Kidney (tissue), 14 donors: ENCODE data around the gene UGT1A9. TPM values are rescaled to one million over a fixed set of nuclear protein-coding genes. Genes with fewer than 3 reads are reported as not detected.

Experiments used
- DNase-seq, 5 donors: peaks; one replicate each; pipeline ENCODE4 v3.0.0-alpha.2; 2013 to 2020
- FAIRE-seq: peaks from 2 replicates; lab custom pipeline; 2012; peaks lifted over from hg19 to GRCh38; lab: Jason Lieb, UNC
- H3K27ac ChIP-seq, 2 donors: one replicate each; pipeline ENCODE4 v1.7.0; 2013; ENCODE audit warnings: low read depth in 2 of 2, low read length in 2 of 2, inconsistent platforms in 1 of 2
- H3K27me3 ChIP-seq: one replicate; pipeline ENCODE4 v1.7.1; 2013; ENCODE audit warnings: low read length, inconsistent platforms; ENCODE audit not compliant: control insufficient read depth, insufficient read depth
- H3K36me3 ChIP-seq, 3 donors: one replicate each; pipeline versions ENCODE4 v1.7.0 to v1.7.1; 2013; ENCODE audit warnings: low read length in 3 of 3, control low read depth in 1 of 3, inconsistent platforms in 1 of 3; ENCODE audit not compliant: insufficient read depth in 3 of 3, control insufficient read depth in 2 of 3
- H3K4me1 ChIP-seq, 3 donors: one replicate each; pipeline versions ENCODE4 v1.7.0 to v1.7.1; 2013; ENCODE audit warnings: low read length in 3 of 3, inconsistent platforms in 1 of 3, low read depth in 1 of 3; ENCODE audit not compliant: control insufficient read depth in 2 of 3, insufficient read depth in 2 of 3
- H3K4me3 ChIP-seq, 3 donors: one replicate each; pipeline versions ENCODE4 v1.7.0 to v1.8.1; 2013; ENCODE audit warnings: low read length in 3 of 3, control low read depth in 1 of 3, inconsistent platforms in 1 of 3
- H3K9ac ChIP-seq, 3 donors: one replicate each; pipeline versions ENCODE4 v1.7.0 to v1.7.1; 2013; ENCODE audit warnings: low read length in 3 of 3, control low read depth in 1 of 3, inconsistent platforms in 1 of 3
- H3K9me3 ChIP-seq, 3 donors: one replicate each; pipeline versions ENCODE4 v1.7.0 to v1.7.1; 2013; ENCODE audit warnings: low read length in 3 of 3, control low read depth in 1 of 3, inconsistent platforms in 1 of 3; ENCODE audit not compliant: control insufficient read depth in 2 of 3, insufficient read depth in 1 of 3
- CTCF ChIP-seq: IDR thresholded peaks from 3 replicates; pipeline ENCODE4 v1.5.1; 2012; ENCODE audit warnings: mild to moderate bottlenecking, moderate library complexity, borderline replicate concordance; ENCODE audit not compliant: insufficient read depth; ENCODE audit errors: extremely low read depth
- intact Hi-C: fragments of 100-400 bp; cut with DNase I; formaldehyde crosslinking; loops from one replicate; pipeline ENCODE4 v1.11.1; 2022
- polyA plus RNA-seq: library from polyadenylated mRNA; stranded (reverse); fragments of 350-450 nt; fragmentation: Illumina TruSeq; extraction: RNeasy Lipid Tissue Mini Kit (QIAGEN cat#74804); gene quantifications from one replicate; pipeline ENCODE4 v1.2.3, GENCODE V29; 2014; ENCODE audit warnings: low read depth, low replicate concordance; ENCODE audit not compliant: insufficient read depth
- total RNA-seq: library from RNA; stranded (reverse); fragmentation: NEBNext Ultra II Directional; extraction: Animal tissue kit (Norgen Biotek cat#: 25700); gene quantifications from one replicate; pipeline ENCODE4 v1.2.1, GENCODE V29; 2021
- donor health status: control.
- donor health status: control.
- donor health status: control.
- donor health status: control.
- donor health status: control.
- donor health status: DM: yes; HTN: yes; CAD: no.
- donor health status: Normal renal cell carcinoma (clear cell type).

Gene UGT1A9
- total and polyA plus RNA-seq, 2 donors from 2014 or later, result 1.4 to 414 TPM

DNA sequence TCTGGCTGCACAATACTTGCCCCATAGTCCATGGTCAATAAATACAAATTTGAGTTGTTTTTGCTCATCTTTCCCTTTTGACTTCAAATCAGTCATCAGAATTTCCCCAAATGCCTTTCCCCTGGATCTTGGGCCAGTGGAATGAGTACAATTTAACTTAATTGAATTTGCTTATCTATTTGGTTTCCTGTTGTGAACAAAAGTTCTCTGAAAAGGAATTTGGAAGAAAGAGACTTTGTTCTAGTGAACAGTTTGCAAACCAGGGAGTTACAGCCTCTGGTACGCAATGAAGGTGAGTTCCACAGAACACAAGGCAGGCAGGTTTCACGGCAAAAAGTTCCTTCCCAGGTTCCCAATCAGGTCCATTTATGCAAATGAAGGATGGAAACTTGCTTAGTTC is 87.2 kb downstream of the UGT1A9 start:
- H3K27me3 ChIP-seq, result no peaks in the 10 kb centered on the region
- peaks cover 0 to 2% (median 0%) of the 10 kb centered on the region in 3 donors for H3K4me1 ChIP-seq
- intact Hi-C loops, result no loop called here
- no peak for TF ChIP-seq CTCF
- no peaks in the 10 kb centered on the region for H3K9me3 ChIP-seq
- DNase-seq, result no peak
- H3K9ac ChIP-seq, result no peak overlapping the region
- H3K27ac ChIP-seq, result no peak overlapping the region
- H3K36me3 ChIP-seq, result no peaks in the 10 kb centered on the region
- H3K4me3 ChIP-seq, result no peak overlapping the region
- FAIRE-seq, result no peak

DNA sequence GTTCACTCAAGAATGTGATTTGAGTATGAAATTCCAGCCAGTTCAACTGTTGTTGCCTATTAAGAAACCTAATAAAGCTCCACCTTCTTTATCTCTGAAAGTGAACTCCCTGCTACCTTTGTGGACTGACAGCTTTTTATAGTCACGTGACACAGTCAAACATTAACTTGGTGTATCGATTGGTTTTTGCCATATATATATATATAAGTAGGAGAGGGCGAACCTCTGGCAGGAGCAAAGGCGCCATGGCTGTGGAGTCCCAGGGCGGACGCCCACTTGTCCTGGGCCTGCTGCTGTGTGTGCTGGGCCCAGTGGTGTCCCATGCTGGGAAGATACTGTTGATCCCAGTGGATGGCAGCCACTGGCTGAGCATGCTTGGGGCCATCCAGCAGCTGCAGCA is 88.3 kb downstream of the UGT1A9 start, which contains the start of gene UGT1A1:
TSS of gene UGT1A1 (plus strand) at position 228 of the 400 bp plus-strand sequence. CDS start at position 246, 18 bp downstream.
- H3K36me3 ChIP-seq, result no peaks in the 10 kb centered on the region
- no peaks in the 10 kb centered on the region for H3K27me3 ChIP-seq
- H3K9me3 ChIP-seq, result no peaks in the 10 kb centered on the region
- no peak within 1 kb of the TSS for H3K9ac ChIP-seq
- TF ChIP-seq CTCF, result no peak
- H3K4me3 ChIP-seq, result no peak within 1 kb of the TSS
- FAIRE-seq, result no peak
- H3K27ac ChIP-seq, result peak within 1 kb of the TSS in 1 of 2 donors; percentile 16
- intact Hi-C loops, result no loop called here
- peaks cover 0 to 2% (median 0%) of the 10 kb centered on the region in 3 donors for H3K4me1 ChIP-seq
- no peak for DNase-seq

DNA sequence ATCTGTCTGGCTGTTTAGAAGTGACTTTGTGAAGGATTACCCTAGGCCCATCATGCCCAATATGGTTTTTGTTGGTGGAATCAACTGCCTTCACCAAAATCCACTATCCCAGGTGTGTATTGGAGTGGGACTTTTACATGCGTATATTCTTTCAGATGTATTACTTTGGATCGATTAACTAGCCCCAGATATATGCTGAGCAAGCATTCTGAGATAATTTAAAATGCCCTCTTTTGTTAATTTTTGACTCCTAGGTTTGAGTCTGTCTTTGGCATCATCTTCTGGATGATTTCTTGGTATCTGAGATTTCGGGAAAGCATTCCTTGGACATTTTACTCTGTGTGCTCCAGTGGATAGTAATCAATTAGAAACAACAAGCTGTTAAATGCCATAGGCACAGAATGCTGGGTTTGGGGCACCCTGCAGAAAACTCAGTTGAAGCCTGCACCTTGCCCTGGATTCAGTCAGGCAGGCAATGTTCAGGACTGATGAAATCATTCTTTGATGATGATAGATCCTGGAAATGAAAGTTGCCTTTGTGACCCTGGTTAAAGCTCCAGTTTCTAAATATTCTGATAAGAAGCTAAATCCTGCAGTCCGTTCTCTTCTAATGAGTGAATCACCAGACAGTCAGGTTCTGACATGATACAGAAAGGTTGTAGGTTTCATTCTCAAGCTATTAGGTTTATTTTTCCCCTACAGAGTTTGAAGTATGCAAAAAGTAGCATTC is 89.5 kb downstream of the UGT1A9 start:
- FAIRE-seq, result no peak
- intact Hi-C loops, result no loop called here
- H3K36me3 ChIP-seq, result no peaks in the 10 kb centered on the region
- no peak for TF ChIP-seq CTCF
- no peaks in the 10 kb centered on the region for H3K27me3 ChIP-seq
- peak overlapping the region in 1 of 2 donors; percentile 44 for H3K27ac ChIP-seq
- H3K4me1 ChIP-seq, result peaks cover 0 to 2% (median 0%) of the 10 kb centered on the region in 3 donors
- no peak for DNase-seq
- H3K4me3 ChIP-seq, result no peak overlapping the region
- no peak overlapping the region for H3K9ac ChIP-seq
- no peaks in the 10 kb centered on the region for H3K9me3 ChIP-seq
